ENCODE data around the gene SLC25A52.
"Not testable (repeated sequence)": the region's sequence is repeated elsewhere in the genome, so short reads cannot be mapped to it uniquely, and the experiment has no call there.

SLC25A52 gene

GRCh38 chr18:31760695-31761094, at the start of gene SLC25A52:
Gene SLC25A52 (minus strand): TSS chr18:31760880. CDS start chr18:31760661, 219 bp downstream.
- Histone ChIP-seq H3K4me1 (no peaks in the 10 kb centered on the region), H3K9me3 (ENCODE audit: control insufficient read depth, low read length) (no peaks in the 10 kb centered on the region), H3K36me3 (ENCODE audit: control insufficient read depth, insufficient read depth, low read length) (no peaks in the 10 kb centered on the region), H3K4me3 (ENCODE audit: low read depth, low read length) (no peak within 1 kb of the TSS), H3K4me2 (ENCODE audit: low read length) (no peak within 1 kb of the TSS), H3K27me3 (ENCODE audit: control insufficient read depth, insufficient read depth, low read length) (no peaks in the 10 kb centered on the region), H2AFZ (no peak within 1 kb of the TSS), H3K27ac (no peak within 1 kb of the TSS), H3K79me2 (no peaks in the 10 kb centered on the region), H3K9ac (no peak within 1 kb of the TSS)
- TF ChIP-seq CTCF (IDR thresholded peaks at IDR 0.05), result no peak

GRCh38 chr18:31809049-31809448, 48.4 kb upstream of the SLC25A52 start:
- not testable (repeated sequence) for H3K27ac ChIP-seq; H3K27me3 ChIP-seq (ENCODE audit: control insufficient read depth, insufficient read depth, low read length); H3K79me2 ChIP-seq; H3K4me1 ChIP-seq; H3K9ac ChIP-seq; H2AFZ ChIP-seq; H3K4me3 ChIP-seq (ENCODE audit: low read depth, low read length); H3K4me2 ChIP-seq (ENCODE audit: low read length); H3K36me3 ChIP-seq (ENCODE audit: control insufficient read depth, insufficient read depth, low read length); H3K9me3 ChIP-seq (ENCODE audit: control insufficient read depth, low read length)

GRCh38 chr18:31801078-31801477, 40.4 kb upstream of the SLC25A52 start:
- no peaks in the 10 kb centered on the region for H3K36me3 ChIP-seq (ENCODE audit: control insufficient read depth, insufficient read depth, low read length)
- no peak for TF ChIP-seq CTCF (IDR thresholded peaks at IDR 0.05)
- no peaks in the 10 kb centered on the region for H3K79me2 ChIP-seq

GRCh38 chr18:31799257-31799656, 38.6 kb upstream of the SLC25A52 start:
- not testable (repeated sequence) for H3K36me3 ChIP-seq (ENCODE audit: control insufficient read depth, insufficient read depth, low read length); H3K27ac ChIP-seq; H3K4me2 ChIP-seq (ENCODE audit: low read length); H3K9ac ChIP-seq; H3K27me3 ChIP-seq (ENCODE audit: control insufficient read depth, insufficient read depth, low read length); H3K9me3 ChIP-seq (ENCODE audit: control insufficient read depth, low read length); H3K4me3 ChIP-seq (ENCODE audit: low read depth, low read length); H3K4me1 ChIP-seq; H3K79me2 ChIP-seq; H2AFZ ChIP-seq

More at GRCh38 chr18:31801078-31801477, 40.4 kb upstream of the SLC25A52 start:
- no peak overlapping the region for H3K4me2 ChIP-seq (ENCODE audit: low read length)
- H3K4me3 ChIP-seq (ENCODE audit: low read depth, low read length), result no peak overlapping the region
- no peaks in the 10 kb centered on the region for H3K4me1 ChIP-seq
- no peak overlapping the region for H3K9ac ChIP-seq
- no peak overlapping the region for H3K27ac ChIP-seq
- H2AFZ ChIP-seq, result no peak overlapping the region
- no peaks in the 10 kb centered on the region for H3K9me3 ChIP-seq (ENCODE audit: control insufficient read depth, low read length)
- no peaks in the 10 kb centered on the region for H3K27me3 ChIP-seq (ENCODE audit: control insufficient read depth, insufficient read depth, low read length)

GRCh38 chr18:31798399-31798798, 37.7 kb upstream of the SLC25A52 start:
- TF ChIP-seq CTCF (IDR thresholded peaks at IDR 0.05), result no peak
- Histone ChIP-seq H3K27me3 (ENCODE audit: control insufficient read depth, insufficient read depth, low read length) (no peaks in the 10 kb centered on the region), H3K27ac (no peak overlapping the region), H3K9me3 (ENCODE audit: control insufficient read depth, low read length) (no peaks in the 10 kb centered on the region), H3K4me3 (ENCODE audit: low read depth, low read length) (no peak overlapping the region), H3K79me2 (no peaks in the 10 kb centered on the region), H3K9ac (no peak overlapping the region), H3K4me2 (ENCODE audit: low read length) (no peak overlapping the region), H2AFZ (no peak overlapping the region), H3K36me3 (ENCODE audit: control insufficient read depth, insufficient read depth, low read length) (no peaks in the 10 kb centered on the region), H3K4me1 (no peaks in the 10 kb centered on the region)

- Histone ChIP-seq H3K27me3 (ENCODE audit: control insufficient read depth, insufficient read depth, low read length) (no peaks in the 10 kb centered on the region), H3K9ac (no peak overlapping the region), H3K27ac (no peak overlapping the region), H3K4me3 (ENCODE audit: low read depth, low read length) (no peak overlapping the region), H2AFZ (no peak overlapping the region), H3K9me3 (ENCODE audit: control insufficient read depth, low read length) (no peaks in the 10 kb centered on the region), H3K36me3 (ENCODE audit: control insufficient read depth, insufficient read depth, low read length) (no peaks in the 10 kb centered on the region), H3K4me1 (no peaks in the 10 kb centered on the region), H3K4me2 (ENCODE audit: low read length) (no peak overlapping the region), H3K79me2 (no peaks in the 10 kb centered on the region)
- no peak for TF ChIP-seq CTCF (IDR thresholded peaks at IDR 0.05)
These were observed 35.1 kb upstream of the SLC25A52 start for GRCh38 chr18:31795747-31796146.
